PC-3 (cell line): ENCODE data around the gene ICA1L. TPM values are rescaled to one million over a fixed set of nuclear protein-coding genes. Genes with fewer than 3 reads are reported as not detected.

ENCODE experiments used
- ATAC-seq: fragments of 200-7000 bp; cut with Tn5 transposase; 2 replicates; pipeline ENCODE4 v1.9.1; 2020; ENCODE audit warnings: mild to moderate bottlenecking, moderate library complexity
- BruUV-seq: library from RNA; stranded (reverse); fragments of 400-500 nt; replicated peaks from 2 replicates; lab custom pipeline; 2021; lab: Mats Ljungman, UMichigan
- CTCF ChIA-PET: fragments of 300-600 bp; sonication (Branson Sonifier 250); formaldehyde crosslinking; loops from one replicate; lab custom pipeline; 2022; ENCODE audit warnings: antibody characterized with exemption; lab: Charles Lee
- POLR2A ChIA-PET: fragments of 300-600 bp; sonication (Branson Sonifier 250); formaldehyde crosslinking; loops from one replicate; lab custom pipeline; 2022; ENCODE audit warnings: antibody characterized with exemption; ENCODE audit not compliant: unreplicated experiment; lab: Charles Lee
- DNase-seq: peaks from one replicate; pipeline ENCODE4 v3.0.0-alpha.2; 2015
- H2AFZ ChIP-seq: fragments of 300-600 bp; sonication (generic); 2 replicates; pipeline ENCODE4 v1.6.0; 2016; ENCODE audit warnings: antibody characterized with exemption, low read length
- H3F3A ChIP-seq: fragments of 300-600 bp; sonication (generic); one replicate; pipeline ENCODE4 v1.6.0; 2017; ENCODE audit warnings: antibody characterized with exemption, low read length, control low read depth, mild to moderate bottlenecking; ENCODE audit not compliant: unreplicated experiment
- H3K27ac ChIP-seq: fragments of 300-600 bp; sonication (generic); 2 replicates; pipeline ENCODE4 v1.5.1; 2016; ENCODE audit warnings: mild to moderate bottlenecking, low read length
- H3K27me3 ChIP-seq: fragments of 300-600 bp; sonication (generic); 2 replicates; pipeline ENCODE4 v1.6.1; 2016; ENCODE audit warnings: low read length, mixed read lengths
- H3K36me3 ChIP-seq: fragments of 300-600 bp; sonication (generic); 2 replicates; pipeline ENCODE4 v1.6.1; 2016; ENCODE audit warnings: low read depth, mixed run types, low read length, mixed read lengths
- H3K4me1 ChIP-seq: fragments of 300-600 bp; sonication (generic); 2 replicates; pipeline ENCODE4 v1.5.1; 2016; ENCODE audit warnings: low read length; ENCODE audit not compliant: insufficient read depth
- H3K4me2 ChIP-seq: fragments of 300-600 bp; sonication (generic); 2 replicates; pipeline ENCODE4 v1.6.0; 2016; ENCODE audit warnings: low read length
- H3K4me3 ChIP-seq: fragments of 300-600 bp; sonication (generic); 2 replicates; pipeline ENCODE4 v1.5.1; 2016; ENCODE audit warnings: mild to moderate bottlenecking, low read length, mixed read lengths
- H3K79me2 ChIP-seq: fragments of 300-600 bp; sonication (generic); 2 replicates; pipeline ENCODE4 v1.6.1; 2017; ENCODE audit warnings: low read length, mixed read lengths
- H3K9ac ChIP-seq: fragments of 300-600 bp; sonication (generic); 2 replicates; pipeline ENCODE4 v1.6.0; 2016; ENCODE audit warnings: mild to moderate bottlenecking, low read length
- H3K9me2 ChIP-seq: fragments of 300-600 bp; sonication (generic); replicated peaks from 2 replicates; pipeline ENCODE4 v1.6.1; 2016; ENCODE audit warnings: mixed run types, low read length, mixed read lengths
- H3K9me3 ChIP-seq: fragments of 300-600 bp; sonication (generic); 2 replicates; pipeline ENCODE4 v1.6.1; 2016; ENCODE audit warnings: low read length, mixed read lengths
- H4K20me1 ChIP-seq: fragments of 300-600 bp; sonication (generic); 2 replicates; pipeline ENCODE4 v1.6.1; 2016; ENCODE audit warnings: low read length, mixed read lengths
- EZH2 ChIP-seq: fragments of 300-600 bp; sonication (generic); IDR thresholded peaks from one replicate; pipeline ENCODE4 v1.6.1; 2017; ENCODE audit warnings: antibody characterized with exemption, mild to moderate bottlenecking, low read length; ENCODE audit not compliant: unreplicated experiment
- EZH2phosphoT487 ChIP-seq: fragments of 300-600 bp; sonication (generic); IDR thresholded peaks from 2 replicates; pipeline ENCODE4 v1.6.1; 2018; ENCODE audit warnings: mild to moderate bottlenecking, antibody characterized with exemption, low read length, borderline replicate concordance
- intact Hi-C: fragments of 100-400 bp; cut with micrococcal nuclease; formaldehyde crosslinking; loops from 2 replicates; pipeline ENCODE4 v1.9.0; 2023
- total RNA-seq: library from RNA; depleted of rRNA; stranded (reverse); fragments of >200 nt; gene quantifications from 2 replicates; pipeline ENCODE4 v1.2.3, GENCODE V29; 2014
- TF ChIP-seq, protein P1 (sequence below): fragments of 300-600 bp; sonication (generic); conservative IDR thresholded peaks from 2 replicates; pipeline ENCODE4 v1.5.1; 2017; ENCODE audit warnings: antibody characterized with exemption, low read depth, mild to moderate bottlenecking, low read length

The ICA1L gene
- total RNA-seq, 1 experiment from 2014 or later, result 2.5 TPM

DNA sequence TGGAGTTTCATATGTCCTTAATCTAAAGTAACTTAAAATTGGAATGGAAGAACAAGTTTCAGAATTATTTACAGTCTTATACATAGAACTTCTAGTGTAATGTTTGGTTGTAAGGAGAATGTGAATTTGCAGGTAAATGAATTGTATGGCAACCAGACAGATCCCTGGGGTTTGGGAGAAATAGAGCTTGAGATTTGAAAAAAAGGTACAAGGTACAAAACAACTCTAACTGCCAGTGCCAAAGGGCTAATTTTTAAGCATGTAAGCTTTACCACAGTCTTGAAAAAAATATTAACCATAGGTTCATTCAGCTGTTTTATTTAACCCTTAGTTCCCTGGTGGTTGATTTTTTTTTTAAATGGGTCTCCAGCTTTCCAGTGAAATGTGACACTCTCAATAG is 103.3 kb downstream of the ICA1L start:
- H3K79me2 ChIP-seq, result no peaks in the 10 kb centered on the region
- H3K4me3 ChIP-seq, result no peak overlapping the region
- no peaks in the 10 kb centered on the region for H4K20me1 ChIP-seq
- H3K36me3 ChIP-seq, result no peaks in the 10 kb centered on the region
- TF ChIP-seq, protein P1, sequence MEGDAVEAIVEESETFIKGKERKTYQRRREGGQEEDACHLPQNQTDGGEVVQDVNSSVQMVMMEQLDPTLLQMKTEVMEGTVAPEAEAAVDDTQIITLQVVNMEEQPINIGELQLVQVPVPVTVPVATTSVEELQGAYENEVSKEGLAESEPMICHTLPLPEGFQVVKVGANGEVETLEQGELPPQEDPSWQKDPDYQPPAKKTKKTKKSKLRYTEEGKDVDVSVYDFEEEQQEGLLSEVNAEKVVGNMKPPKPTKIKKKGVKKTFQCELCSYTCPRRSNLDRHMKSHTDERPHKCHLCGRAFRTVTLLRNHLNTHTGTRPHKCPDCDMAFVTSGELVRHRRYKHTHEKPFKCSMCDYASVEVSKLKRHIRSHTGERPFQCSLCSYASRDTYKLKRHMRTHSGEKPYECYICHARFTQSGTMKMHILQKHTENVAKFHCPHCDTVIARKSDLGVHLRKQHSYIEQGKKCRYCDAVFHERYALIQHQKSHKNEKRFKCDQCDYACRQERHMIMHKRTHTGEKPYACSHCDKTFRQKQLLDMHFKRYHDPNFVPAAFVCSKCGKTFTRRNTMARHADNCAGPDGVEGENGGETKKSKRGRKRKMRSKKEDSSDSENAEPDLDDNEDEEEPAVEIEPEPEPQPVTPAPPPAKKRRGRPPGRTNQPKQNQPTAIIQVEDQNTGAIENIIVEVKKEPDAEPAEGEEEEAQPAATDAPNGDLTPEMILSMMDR, result no peak
- TF ChIP-seq EZH2 (no peak), EZH2phosphoT487 (no peak)
- TSS peak; percentile 16 for BruUV-seq
- H3K9me2 ChIP-seq, result no peaks in the 10 kb centered on the region
- no peak overlapping the region for H3K4me2 ChIP-seq
- POLR2A ChIA-PET, result no interaction called here
- no peak overlapping the region for H3K9ac ChIP-seq
- H3K27ac ChIP-seq, result no peak overlapping the region
- H3K4me1 ChIP-seq, result no peaks in the 10 kb centered on the region
- DNase-seq, result no peak
- intact Hi-C loops, result no loop called here
- CTCF ChIA-PET, result no interaction called here
- H3K9me3 ChIP-seq, result no peaks in the 10 kb centered on the region
- H3F3A ChIP-seq, result no peaks in the 10 kb centered on the region
- no peaks in the 10 kb centered on the region for H3K27me3 ChIP-seq
- ATAC-seq, result no peak
- H2AFZ ChIP-seq, result no peak overlapping the region

DNA sequence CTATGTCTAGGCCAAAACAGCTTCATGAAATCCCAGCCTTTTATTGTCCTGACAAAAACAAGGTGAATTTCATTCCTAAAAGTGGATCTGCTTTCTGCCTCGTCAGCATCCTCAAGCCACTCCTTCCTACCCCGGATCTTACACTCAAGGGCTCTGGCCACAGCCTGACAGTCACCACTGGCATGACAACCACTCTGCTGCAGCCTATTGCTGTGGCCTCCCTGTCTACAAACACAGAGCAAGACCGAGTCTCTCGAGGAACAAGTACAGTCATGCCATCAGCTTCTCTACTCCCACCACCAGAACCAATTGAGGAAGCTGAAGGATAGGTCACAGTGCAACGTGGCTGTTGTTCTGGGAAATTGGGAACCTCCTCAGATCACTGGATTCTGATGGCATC is 106.1 kb downstream of the ICA1L start:
- TF ChIP-seq EZH2, result no peak
- Histone ChIP-seq H3K9me2 (no peaks in the 10 kb centered on the region), H3K9me3 (no peaks in the 10 kb centered on the region), H3K4me2 (no peak overlapping the region), H3F3A (no peaks in the 10 kb centered on the region), H2AFZ (no peak overlapping the region), H3K27me3 (no peaks in the 10 kb centered on the region), H3K27ac (no peak overlapping the region), H4K20me1 (no peaks in the 10 kb centered on the region), H3K9ac (no peak overlapping the region), H3K36me3 (no peaks in the 10 kb centered on the region), H3K4me3 (no peak overlapping the region), H3K4me1 (no peaks in the 10 kb centered on the region), H3K79me2 (no peaks in the 10 kb centered on the region)
- ATAC-seq (no peak), DNase-seq (no peak)
- intact Hi-C loops, result no loop called here
- POLR2A ChIA-PET, result interaction anchor here (0.7 kb wide), 1 partner anchor 10 kb away, joined by 8 read pairs; no protein-coding TSS in a partner anchor
- CTCF ChIA-PET, result no interaction called here
- no TSS peak for BruUV-seq

DNA sequence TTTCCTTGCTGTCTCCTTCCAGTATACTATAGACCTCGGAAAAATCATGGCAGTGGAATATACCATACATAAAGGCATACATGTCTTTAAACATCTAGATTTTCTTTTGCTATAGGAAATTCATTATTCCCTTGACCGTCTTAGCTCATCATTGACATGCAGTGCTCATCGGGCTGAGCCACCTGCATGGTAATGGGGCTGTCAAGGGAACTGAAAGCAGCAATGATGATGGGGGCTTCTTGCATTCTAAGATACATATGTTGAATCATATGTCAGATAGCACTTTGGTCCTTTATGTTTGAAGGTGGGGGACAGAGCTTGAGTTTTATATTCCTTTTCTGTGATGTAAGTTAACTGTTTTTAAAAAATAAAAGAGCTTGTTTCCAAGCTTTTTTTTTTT is 106.6 kb downstream of the ICA1L start:
- ATAC-seq (no peak), DNase-seq (no peak)
- Histone ChIP-seq H3K9me2 (no peaks in the 10 kb centered on the region), H3K9me3 (no peaks in the 10 kb centered on the region), H3K27ac (no peak overlapping the region), H3K79me2 (no peaks in the 10 kb centered on the region), H3K4me1 (no peaks in the 10 kb centered on the region), H3K9ac (no peak overlapping the region), H2AFZ (no peak overlapping the region), H3K4me2 (no peak overlapping the region), H3K4me3 (no peak overlapping the region), H3K27me3 (no peaks in the 10 kb centered on the region), H3F3A (no peaks in the 10 kb centered on the region), H4K20me1 (no peaks in the 10 kb centered on the region), H3K36me3 (no peaks in the 10 kb centered on the region)
- intact Hi-C loops, result no loop called here
- ChIA-PET POLR2A (interaction anchor here (0.7 kb wide), 1 partner anchor 9 kb away, joined by 8 read pairs; no protein-coding TSS in a partner anchor), CTCF (no interaction called here)
- no TSS peak for BruUV-seq
- TF ChIP-seq, protein P1, result no peak
- TF ChIP-seq EZH2phosphoT487 (no peak), EZH2 (no peak)
